Colonic mucosa (tissue), 4 donors: ENCODE measurements around the gene ATXN7L1. TPM values are rescaled to one million over a fixed set of nuclear protein-coding genes. Genes with fewer than 3 reads are reported as not detected.
A peak's percentile ranks its signal among the peaks of the same experiment; 100 is the strongest.

Experiments used
- DNase-seq: peaks from one replicate; pipeline ENCODE4 v3.0.0-alpha.2; 2020
- H3K27ac ChIP-seq: fragments of 200-600 bp; one replicate; pipeline ENCODE4 v1.8.0; 2021
- H3K27me3 ChIP-seq: fragments of 200-600 bp; one replicate; pipeline ENCODE4 v1.8.0; 2021
- H3K36me3 ChIP-seq: fragments of 200-600 bp; one replicate; pipeline ENCODE4 v1.8.0; 2021
- H3K4me1 ChIP-seq: fragments of 200-600 bp; one replicate; pipeline ENCODE4 v1.8.0; 2021; ENCODE audit warnings: mild to moderate bottlenecking
- H3K4me3 ChIP-seq: fragments of 200-600 bp; one replicate; pipeline ENCODE4 v1.8.0; 2021
- H3K9ac ChIP-seq, 2 donors: one replicate each; pipeline ENCODE4 v1.7.0; 2013; ENCODE audit warnings: control low read depth in 2 of 2, low read depth in 2 of 2, low read length in 2 of 2
- H3K9me3 ChIP-seq: fragments of 200-600 bp; one replicate; pipeline ENCODE4 v1.8.0; 2021
- CTCF ChIP-seq: fragments of 200-600 bp; IDR thresholded peaks from one replicate; pipeline ENCODE4 v1.8.0; 2022; ENCODE audit warnings: antibody characterized with exemption, mild to moderate bottlenecking
- intact Hi-C: fragments of 100-400 bp; cut with DNase I; formaldehyde crosslinking; loops from one replicate; pipeline ENCODE4 v1.14.1; 2022
- total RNA-seq, 2 donors: library from RNA; stranded (reverse); fragmentation: NEBNext Ultra II Directional in 1 of 2; extraction: Animal tissue kit (Norgen Biotek cat#: 25700) in 1 of 2; gene quantifications; one replicate each; pipeline ENCODE4 v1.2.1, GENCODE V29; 2021
- donor health status: healthy.
- donor health status: DM: no; HTN: no; CAD: no.
- donor health status: DM: no; HTN: no; CAD: no.

Gene ATXN7L1
- total RNA-seq, 2 donors from 2014 or later = 13.0 to 15.1 TPM

- no peak for TF ChIP-seq CTCF
- intact Hi-C loops = no loop called here
- H3K27me3 ChIP-seq = no peaks in the 10 kb centered on the region
- H3K9ac ChIP-seq = peak overlapping the region in 1 of 2 donors; percentile 7
- H3K27ac ChIP-seq = peak overlapping the region; percentile 31
- H3K36me3 ChIP-seq = no peaks in the 10 kb centered on the region
- H3K4me3 ChIP-seq = peak overlapping the region; percentile 24
- H3K9me3 ChIP-seq = no peaks in the 10 kb centered on the region
- no peaks in the 10 kb centered on the region for H3K4me1 ChIP-seq
- DNase-seq = no peak
Observed at GRCh38 chr7:105690325-105690945, 186.0 kb downstream of the ATXN7L1 start.

GRCh38 chr7:105689067-105689819, 187.2 kb downstream of the ATXN7L1 start:
- Histone ChIP-seq H3K4me1 (no peaks in the 10 kb centered on the region), H3K27me3 (no peaks in the 10 kb centered on the region), H3K27ac (no peak overlapping the region), H3K4me3 (no peak overlapping the region), H3K9me3 (no peaks in the 10 kb centered on the region), H3K9ac (no peak overlapping the region), H3K36me3 (no peaks in the 10 kb centered on the region)
- no peak for DNase-seq
- intact Hi-C loops = no loop called here
- TF ChIP-seq CTCF = no peak

- Histone ChIP-seq H3K9ac (no peak overlapping the region), H3K9me3 (no peaks in the 10 kb centered on the region), H3K36me3 (no peaks in the 10 kb centered on the region), H3K4me1 (no peaks in the 10 kb centered on the region), H3K27ac (no peak overlapping the region), H3K4me3 (no peak overlapping the region), H3K27me3 (no peaks in the 10 kb centered on the region)
- TF ChIP-seq CTCF = no peak
- intact Hi-C loops = no loop called here
- no peak for DNase-seq
Observed at GRCh38 chr7:105688617-105689016, 187.8 kb downstream of the ATXN7L1 start.

- Histone ChIP-seq H3K27ac (no peak overlapping the region), H3K27me3 (no peaks in the 10 kb centered on the region), H3K4me3 (no peak overlapping the region), H3K9me3 (no peaks in the 10 kb centered on the region), H3K9ac (no peak overlapping the region), H3K36me3 (no peaks in the 10 kb centered on the region), H3K4me1 (no peaks in the 10 kb centered on the region)
- intact Hi-C loops = no loop called here
- no peak for DNase-seq
- TF ChIP-seq CTCF = no peak
Observed at GRCh38 chr7:105685161-105685560, 191.2 kb downstream of the ATXN7L1 start.

DNA sequence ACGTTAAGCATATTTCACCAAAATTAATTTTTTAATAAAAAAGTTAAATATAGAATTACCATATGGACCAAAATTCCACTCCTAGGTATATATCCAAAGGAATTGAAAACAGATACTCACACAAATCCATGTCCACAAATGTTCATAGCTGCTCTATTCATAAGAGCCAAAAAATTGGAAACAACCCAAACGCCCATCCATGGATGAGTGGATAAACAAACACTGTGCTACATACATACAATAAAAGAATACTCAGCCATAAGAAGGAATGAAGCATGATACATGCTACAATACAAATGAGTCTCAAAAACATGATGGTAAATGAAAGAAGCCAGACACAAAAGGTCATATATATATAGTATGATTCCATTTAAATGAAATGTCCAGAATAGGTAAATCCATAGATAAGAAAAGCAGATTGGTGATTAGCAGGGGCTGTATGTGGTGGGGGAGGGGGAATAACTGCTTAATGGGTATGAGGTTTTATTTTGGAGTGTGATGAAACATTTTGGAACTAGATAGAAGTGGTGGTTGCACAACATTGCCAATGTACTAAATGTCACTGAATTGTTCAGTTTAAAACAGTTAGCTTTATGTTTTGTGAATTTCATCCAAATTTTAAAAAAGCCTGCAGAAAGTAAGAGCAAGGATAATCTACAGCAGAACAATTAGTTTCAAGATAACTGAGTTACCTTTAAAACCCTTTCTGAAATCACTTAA, 193.9 kb downstream of the ATXN7L1 start:
- H3K27ac ChIP-seq = no peak overlapping the region
- H3K4me3 ChIP-seq = no peak overlapping the region
- H3K9me3 ChIP-seq = no peaks in the 10 kb centered on the region
- no peaks in the 10 kb centered on the region for H3K36me3 ChIP-seq
- TF ChIP-seq CTCF = no peak
- no peaks in the 10 kb centered on the region for H3K27me3 ChIP-seq
- H3K4me1 ChIP-seq = peaks cover 15% of the 10 kb centered on the region
- intact Hi-C loops = no loop called here
- H3K9ac ChIP-seq = no peak overlapping the region
- DNase-seq = no peak
